Epidermal melanocyte (primary cell): ENCODE measurements around the gene KHDRBS2.

ENCODE experiments used
- DNase-seq: peaks from one replicate; pipeline ENCODE4 v3.0.0; 2011; ENCODE audit warnings: low spot score; ENCODE audit not compliant: insufficient read length

Gene KHDRBS2

GRCh38 chr6:62285612-62286469, at the start of gene KHDRBS2:
Gene KHDRBS2 (minus strand): TSS chr6:62286225.
- DNase-seq, result no peak

GRCh38 chr6:62328607-62329006, 42.6 kb upstream of the KHDRBS2 start:
- no peak for DNase-seq

- no peak for DNase-seq
Observed at GRCh38 chr6:62324834-62325233, 38.8 kb upstream of the KHDRBS2 start.

- no peak for DNase-seq
Observed at GRCh38 chr6:62323818-62324431, 37.9 kb upstream of the KHDRBS2 start.

GRCh38 chr6:62298745-62299392, 12.8 kb upstream of the KHDRBS2 start:
- DNase-seq, result no peak

- DNase-seq, result no peak
Observed at GRCh38 chr6:62296541-62296940, 10.5 kb upstream of the KHDRBS2 start.

- no peak for DNase-seq
Observed at GRCh38 chr6:62288974-62289373, 2.9 kb upstream of the KHDRBS2 start.

- no peak for DNase-seq
Observed at GRCh38 chr6:62288562-62288961, 2.5 kb upstream of the KHDRBS2 start.

GRCh38 chr6:62286470-62286843, 432 bp upstream of the KHDRBS2 start:
- DNase-seq, result no peak

GRCh38 chr6:62284725-62285124, 1.3 kb downstream of the KHDRBS2 start:
- no peak for DNase-seq

GRCh38 chr6:62283796-62284411, 2.1 kb downstream of the KHDRBS2 start:
- no peak for DNase-seq

GRCh38 chr6:62283365-62283764, 2.7 kb downstream of the KHDRBS2 start:
- DNase-seq, result no peak

GRCh38 chr6:62280099-62280498, 5.9 kb downstream of the KHDRBS2 start:
- no peak for DNase-seq

- no peak for DNase-seq
Observed at GRCh38 chr6:62272114-62272513, 13.9 kb downstream of the KHDRBS2 start.

GRCh38 chr6:62265906-62266525, 20.0 kb downstream of the KHDRBS2 start:
- DNase-seq, result no peak

- no peak for DNase-seq
Observed at GRCh38 chr6:62262283-62262682, 23.7 kb downstream of the KHDRBS2 start.

- no peak for DNase-seq
Observed at GRCh38 chr6:62246087-62246486, 39.9 kb downstream of the KHDRBS2 start.

GRCh38 chr6:62236784-62237183, 49.2 kb downstream of the KHDRBS2 start:
- no peak for DNase-seq

GRCh38 chr6:62229231-62229630, 56.8 kb downstream of the KHDRBS2 start:
- no peak for DNase-seq

- no peak for DNase-seq
Observed at GRCh38 chr6:62217866-62218265, 68.2 kb downstream of the KHDRBS2 start.

- DNase-seq, result no peak
Observed at GRCh38 chr6:62202078-62202477, 83.9 kb downstream of the KHDRBS2 start.

- no peak for DNase-seq
Observed at GRCh38 chr6:62192593-62192992, 93.4 kb downstream of the KHDRBS2 start.
